NCI-H2196 (cell line): ENCODE measurements around the gene ZFP69B.
"Not testable (repeated sequence)": the region's sequence is repeated elsewhere in the genome, so short reads cannot be mapped to it uniquely, and the experiment has no call there.

ENCODE experiments used
- DNase-seq: peaks from one replicate; lab custom pipeline; 2025; ENCODE audit not compliant: unreplicated experiment; lab: John Stamatoyannopoulos, UW

ZFP69B gene

GRCh38 chr1:40435471-40435870 is 14.8 kb upstream of the ZFP69B start:
- DNase-seq = no peak

- DNase-seq = no peak
These were observed 14.4 kb upstream of the ZFP69B start for GRCh38 chr1:40435876-40436275.

GRCh38 chr1:40438391-40439015 is 11.8 kb upstream of the ZFP69B start:
- DNase-seq = peak; percentile 13

GRCh38 chr1:40439247-40439646 is 11.0 kb upstream of the ZFP69B start:
- DNase-seq = no peak

- DNase-seq = no peak
These were observed 390 bp downstream of the ZFP69B start for GRCh38 chr1:40450495-40451237.

GRCh38 chr1:40451238-40451585 is 936 bp downstream of the ZFP69B start:
- DNase-seq = no peak

- no peak for DNase-seq
These were observed 4.6 kb downstream of the ZFP69B start for GRCh38 chr1:40454873-40455272.

GRCh38 chr1:40462956-40463590 is 12.8 kb downstream of the ZFP69B start:
- no peak for DNase-seq

GRCh38 chr1:40469327-40469726 is 19.1 kb downstream of the ZFP69B start:
- no peak for DNase-seq

GRCh38 chr1:40475268-40475667 is 25.0 kb downstream of the ZFP69B start:
- no peak for DNase-seq

- DNase-seq = peak; percentile 70
These were observed 26.8 kb downstream of the ZFP69B start, which contains the start of gene ZFP69 for GRCh38 chr1:40476924-40477677. Gene ZFP69, plus strand, starts transcription at chr1:40477290. Its CDS starts 2,072 bp downstream, at chr1:40479362.

GRCh38 chr1:40477678-40478053 is 27.4 kb downstream of the ZFP69B start:
- DNase-seq = no peak

- DNase-seq = no peak
These were observed 28.0 kb downstream of the ZFP69B start for GRCh38 chr1:40478276-40478675.

- no peak for DNase-seq
These were observed 28.9 kb downstream of the ZFP69B start for GRCh38 chr1:40479156-40479555.

- DNase-seq = no peak
These were observed 45.1 kb downstream of the ZFP69B start for GRCh38 chr1:40495315-40495903.

- not testable (repeated sequence) for DNase-seq
These were observed 52.4 kb downstream of the ZFP69B start for GRCh38 chr1:40502651-40503050.

- DNase-seq = no peak
These were observed 57.7 kb downstream of the ZFP69B start for GRCh38 chr1:40507973-40508372.

GRCh38 chr1:40508375-40509341 is 58.4 kb downstream of the ZFP69B start, which contains the start of gene EXO5:
Gene EXO5, plus strand, starts transcription at chr1:40508767. Its CDS starts 5,778 bp downstream, at chr1:40514545.
- peak; percentile 79 for DNase-seq
